HepG2 (cell line): ENCODE measurements around the gene GDAP1L1. TPM values are rescaled to one million over a fixed set of nuclear protein-coding genes. Genes with fewer than 3 reads are reported as not detected.

ENCODE experiments used
- ETS1 ChIP-seq: sonication (generic); formaldehyde crosslinking; IDR thresholded peaks from 2 replicates; pipeline ENCODE4 v1.4.0; 2020; ENCODE audit warnings: missing genetic modification reagents
- GMEB1 ChIP-seq: sonication (generic); formaldehyde crosslinking; IDR thresholded peaks from 2 replicates; pipeline ENCODE4 v1.5.1; 2020; ENCODE audit warnings: missing genetic modification reagents, mild to moderate bottlenecking, borderline replicate concordance
- HIC2 ChIP-seq: sonication (generic); formaldehyde crosslinking; IDR thresholded peaks from 2 replicates; pipeline ENCODE4 v1.9.0; 2022; ENCODE audit warnings: low read depth, missing genetic modification reagents
- MBNL3 ChIP-seq: fragments of 250-450 bp; sonication (Bioruptor Pico); conservative IDR thresholded peaks from 2 replicates; pipeline ENCODE4 v1.8.0; 2022; ENCODE audit warnings: mild to moderate bottlenecking, inconsistent platforms
- NFE2 ChIP-seq: sonication (generic); formaldehyde crosslinking; IDR thresholded peaks from 2 replicates; pipeline ENCODE4 v1.4.0; 2020; ENCODE audit warnings: missing genetic modification reagents
- POLR2G ChIP-seq: fragments of 200-400 bp; formaldehyde crosslinking; IDR thresholded peaks from 2 replicates; pipeline ENCODE4 v1.6.1; 2018; ENCODE audit warnings: mild to moderate bottlenecking, low read depth, low read length, moderate library complexity
- RNF2 ChIP-seq: fragments of 450-650 bp; conservative IDR thresholded peaks from 2 replicates; pipeline ENCODE4 v1.6.1; 2016; ENCODE audit warnings: low read depth
- SP5 ChIP-seq: IDR thresholded peaks from 2 replicates; pipeline ENCODE4 v1.6.1; 2016; ENCODE audit warnings: low read depth, borderline replicate concordance
- TARDBP ChIP-seq: sonication (generic); formaldehyde crosslinking; IDR thresholded peaks from 2 replicates; pipeline ENCODE4 v1.8.0; 2022; ENCODE audit warnings: mild to moderate bottlenecking, missing genetic modification reagents
- ZBTB43 ChIP-seq: sonication (generic); formaldehyde crosslinking; conservative IDR thresholded peaks from 2 replicates; pipeline ENCODE4 v1.4.0; 2020; ENCODE audit warnings: missing genetic modification reagents
- ZFP36 ChIP-seq: fragments of 150-350 bp; IDR thresholded peaks from 2 replicates; pipeline ENCODE4 v1.6.1; 2018; ENCODE audit warnings: borderline replicate concordance, low read length, low read depth; ENCODE audit not compliant: partially characterized antibody
- ZMAT5 ChIP-seq: sonication (generic); formaldehyde crosslinking; IDR thresholded peaks from 2 replicates; pipeline ENCODE4 v1.5.0; 2020; ENCODE audit warnings: mild to moderate bottlenecking, low read depth, missing genetic modification reagents, borderline replicate concordance
- ZNF138 ChIP-seq: sonication (generic); formaldehyde crosslinking; IDR thresholded peaks from 2 replicates; pipeline ENCODE4 v1.5.0; 2020; ENCODE audit warnings: mild to moderate bottlenecking, low read depth, missing genetic modification reagents
- ZNF18 ChIP-seq: sonication (generic); formaldehyde crosslinking; IDR thresholded peaks from 2 replicates; pipeline ENCODE4 v1.8.0; 2022; ENCODE audit warnings: mild to moderate bottlenecking, missing genetic modification reagents; ENCODE audit not compliant: insufficient replicate concordance
- ZNF367 ChIP-seq: sonication (generic); formaldehyde crosslinking; IDR thresholded peaks from 2 replicates; pipeline ENCODE4 v1.4.0; 2020; ENCODE audit warnings: missing genetic modification reagents, borderline replicate concordance
- ZNF710 ChIP-seq: sonication (generic); formaldehyde crosslinking; IDR thresholded peaks from 2 replicates; pipeline ENCODE4 v1.5.0; 2020; ENCODE audit warnings: mild to moderate bottlenecking, missing genetic modification reagents, borderline replicate concordance
- ZNF737 ChIP-seq: sonication (generic); formaldehyde crosslinking; IDR thresholded peaks from 2 replicates; pipeline ENCODE4 v1.5.0; 2020; ENCODE audit warnings: missing genetic modification reagents, mild to moderate bottlenecking, borderline replicate concordance
- polyA plus RNA-seq, 8 experiments: library from polyadenylated mRNA; depleted of rRNA in 3 of 8; stranded (reverse) in 7 of 8; unstranded in 1 of 8; fragments of >200 nt; fragmentation: Illumina TruSeq in 4 of 8; extraction: Trizol in 4 of 8; gene quantifications; 2 replicates each; pipeline versions ENCODE4 v1.2.1 to v1.2.3, GENCODE V29; 2011 to 2016; ENCODE audit warnings: low read depth in 4 of 8, missing spikeins in 1 of 8, mixed read lengths in 1 of 8; ENCODE audit not compliant: insufficient read depth in 1 of 8
- total RNA-seq, 5 experiments: library from RNA; depleted of rRNA; stranded (reverse); fragments of >200 nt; fragmentation: Illumina TruSeq; extraction: Trizol; gene quantifications; 2 replicates each; pipeline ENCODE4 v1.2.3, GENCODE V29; 2016; ENCODE audit warnings: low read depth in 1 of 5

GDAP1L1 gene
- total and polyA plus RNA-seq, 2 of the 13 experiments (the other 11 are each of a cell fraction or from before 2014, with no cell fraction given), result 0.04 TPM; not detected in 1

- TF ChIP-seq ZBTB43 (CRISPR knock-in tag) (peak; percentile 97), GMEB1 (CRISPR knock-in tag) (peak; percentile 41; the same call in 1 of the 2 replicates), ETS1 (CRISPR knock-in tag) (peak; percentile 99), MBNL3 (CRISPR knock-in tag) (no peak), ZNF18 (CRISPR knock-in tag) (peak; percentile 90), POLR2G (no peak), SP5 (CRISPR knock-in tag) (peak; percentile 65; the same call in 1 of the 2 replicates), ZNF138 (CRISPR knock-in tag) (peak; percentile 92; the same call in 1 of the 2 replicates), NFE2 (0 out of 2 replicates have a peak, but pooled peaks have one; percentile 68), ZFP36 (no peak), ZNF737 (no peak), ZNF367 (peak; percentile 98; the same call in 1 of the 2 replicates), TARDBP (CRISPR knock-in tag) (peak; percentile 39; the same call in 1 of the 2 replicates), ZNF710 (CRISPR knock-in tag) (peak; percentile 92), ZMAT5 (CRISPR knock-in tag) (0 out of 2 replicates have a peak, but pooled peaks have one; percentile 34), HIC2 (CRISPR knock-in tag) (peak; percentile 77; the same call in 1 of the 2 replicates), RNF2 (no peak)
Observed at GRCh38 chr20:44247586-44248409, 690 bp downstream of the GDAP1L1 start (continued).
